Fibroblast of lung (primary cell): ENCODE measurements around the gene MUC3A. TPM values are rescaled to one million over a fixed set of nuclear protein-coding genes. Genes with fewer than 3 reads are reported as not detected.

Experiments
- DNase-seq, 2 donors: peaks; one replicate each; pipeline versions ENCODE4 v3.0.0 to v3.0.0-alpha.2; 2010; ENCODE audit warnings: low read depth in 2 of 2
- H2AFZ ChIP-seq: 2 replicates; pipeline ENCODE4 v1.5.1; 2012; ENCODE audit warnings: low read length, control low read depth, inconsistent platforms
- H3K27ac ChIP-seq: 2 replicates; pipeline ENCODE4 v1.5.1; 2011; ENCODE audit warnings: low read length, control low read depth; ENCODE audit not compliant: insufficient read depth
- H3K27me3 ChIP-seq: 2 replicates; pipeline ENCODE4 v1.5.1; 2011; ENCODE audit warnings: mild to moderate bottlenecking, low read length; ENCODE audit not compliant: control insufficient read depth, insufficient read depth
- H3K36me3 ChIP-seq: 2 replicates; pipeline ENCODE4 v1.5.1; 2011; ENCODE audit warnings: low read length; ENCODE audit not compliant: control insufficient read depth, insufficient read depth
- H3K4me1 ChIP-seq: 2 replicates; pipeline ENCODE4 v1.5.1; 2011; ENCODE audit warnings: low read length; ENCODE audit not compliant: control insufficient read depth, insufficient read depth; ENCODE audit errors: extremely low read depth
- H3K4me2 ChIP-seq: 2 replicates; pipeline ENCODE4 v1.5.1; 2011; ENCODE audit warnings: low read length, control low read depth; ENCODE audit not compliant: insufficient read depth; ENCODE audit errors: extremely low read depth
- H3K4me3 ChIP-seq, 4 experiments: fragments of 200-600 bp in 1 of 4; sonication (generic) in 1 of 4; replicated peaks in 1 of 4; 2 replicates each; pipeline ENCODE4 v1.5.1; 2011 to 2016; ENCODE audit warnings: low read length in 4 of 4, low read depth in 3 of 4, mild to moderate bottlenecking in 3 of 4, control low read depth in 2 of 4, inconsistent platforms in 1 of 4, mixed read lengths in 1 of 4; ENCODE audit not compliant: insufficient read depth in 1 of 4; ENCODE audit errors: control extremely low read depth in 1 of 4
- H3K79me2 ChIP-seq: 2 replicates; pipeline ENCODE4 v1.5.1; 2012; ENCODE audit warnings: mild to moderate bottlenecking, low read length, inconsistent platforms; ENCODE audit not compliant: control insufficient read depth, insufficient read depth
- H3K9ac ChIP-seq: 2 replicates; pipeline ENCODE4 v1.5.1; 2011; ENCODE audit warnings: mild to moderate bottlenecking, low read length, control low read depth; ENCODE audit not compliant: insufficient read depth
- H3K9me3 ChIP-seq: 2 replicates; pipeline ENCODE4 v1.5.1; 2012; ENCODE audit warnings: low read depth, low read length; ENCODE audit not compliant: control insufficient read depth, insufficient read depth
- H4K20me1 ChIP-seq: 2 replicates; pipeline ENCODE4 v1.5.1; 2011; ENCODE audit warnings: low read length; ENCODE audit not compliant: control insufficient read depth, insufficient read depth; ENCODE audit errors: extremely low read depth
- CTCF ChIP-seq, 2 donors: IDR thresholded peaks in 1 of 2; conservative IDR thresholded peaks in 1 of 2; 1 replicate in 1 of 2; 2 replicates in 1 of 2; pipeline ENCODE4 v1.5.1; 2011 to 2012; ENCODE audit warnings: low read length in 2 of 2, control low read depth in 1 of 2, inconsistent platforms in 1 of 2, low read depth in 1 of 2, mild to moderate bottlenecking in 1 of 2
- EZH2 ChIP-seq: IDR thresholded peaks from 2 replicates; pipeline ENCODE4 v1.5.1; 2012; ENCODE audit warnings: low read length, control low read depth, mild to moderate bottlenecking; ENCODE audit errors: missing control alignments
- polyA plus RNA-seq, 2 donors: library from polyadenylated mRNA; depleted of rRNA in 1 of 2; stranded (reverse) in 1 of 2; unstranded in 1 of 2; fragments of >200 nt; gene quantifications; 2 replicates each; pipeline ENCODE4 v1.2.1, GENCODE V29; 2011 to 2012; ENCODE audit warnings: missing spikeins in 1 of 2
- total RNA-seq: library from RNA; depleted of rRNA; stranded (reverse); fragments of >200 nt; gene quantifications from 2 replicates; pipeline ENCODE4 v1.2.1, GENCODE V29; 2014

The MUC3A gene
- total and polyA plus RNA-seq, 2 donors (not counting 1 experiment from before 2014, with no cell fraction given): not detected

- H2AFZ ChIP-seq: no peak overlapping the region
- DNase-seq: no peak
- no peak overlapping the region for H3K27ac ChIP-seq
- H4K20me1 ChIP-seq: no peaks in the 10 kb centered on the region
- H3K4me1 ChIP-seq: no peaks in the 10 kb centered on the region
- H3K4me3 ChIP-seq: no peak overlapping the region
- H3K4me2 ChIP-seq: no peak overlapping the region
- H3K9me3 ChIP-seq: no peaks in the 10 kb centered on the region
- no peak overlapping the region for H3K9ac ChIP-seq
- H3K36me3 ChIP-seq: no peaks in the 10 kb centered on the region
- TF ChIP-seq CTCF (conservative IDR thresholded peaks at IDR 0.05 in 1 of 2, IDR thresholded peaks at IDR 0.05 in 1 of 2; ENCODE audit: low read depth in 1 of 2, low read length in 2 of 2) (no peak), EZH2 (no peak)
- H3K27me3 ChIP-seq: peaks cover 19% of the 10 kb centered on the region
- H3K79me2 ChIP-seq: no peaks in the 10 kb centered on the region
Measured at GRCh38 chr7:100959894-100960293, 10.6 kb downstream of the MUC3A start.

- H3K79me2 ChIP-seq: no peaks in the 10 kb centered on the region
- H3K27me3 ChIP-seq: peaks cover 42% of the 10 kb centered on the region
Measured at GRCh38 chr7:100962537-100962936, 13.2 kb downstream of the MUC3A start.

DNA sequence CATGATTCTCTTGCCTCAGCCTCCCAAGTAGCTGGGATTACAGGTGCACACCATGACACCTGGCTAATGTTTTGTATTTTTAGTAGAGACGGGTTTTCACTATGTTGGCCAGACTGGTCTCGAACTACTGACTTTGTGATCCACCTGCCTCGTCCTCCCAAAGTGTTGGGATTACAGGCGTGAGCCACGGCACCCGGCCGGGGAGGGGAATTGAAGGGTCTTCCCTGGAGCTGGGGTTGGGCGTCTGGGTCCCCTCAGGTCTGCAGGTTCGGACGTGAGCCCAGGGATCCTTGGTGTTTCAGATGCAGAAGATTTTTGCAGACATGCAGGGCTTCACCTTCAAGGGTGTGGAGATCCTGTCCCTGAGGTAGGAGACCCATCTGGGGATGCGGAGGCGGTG lies 14.1 kb downstream of the MUC3A start:
- Histone ChIP-seq H3K4me1 (no peaks in the 10 kb centered on the region), H3K36me3 (no peaks in the 10 kb centered on the region), H3K9ac (no peak overlapping the region), H3K4me2 (no peak overlapping the region), H4K20me1 (no peaks in the 10 kb centered on the region), H3K27me3 (peaks cover 44% of the 10 kb centered on the region), H2AFZ (no peak overlapping the region), H3K9me3 (no peaks in the 10 kb centered on the region), H3K4me3 (no peak overlapping the region), H3K79me2 (no peaks in the 10 kb centered on the region), H3K27ac (no peak overlapping the region)
- TF ChIP-seq CTCF (conservative IDR thresholded peaks at IDR 0.05 in 1 of 2, IDR thresholded peaks at IDR 0.05 in 1 of 2; ENCODE audit: low read depth in 1 of 2, low read length in 2 of 2) (no peak), EZH2 (no peak)
- DNase-seq: no peak

More at GRCh38 chr7:100962537-100962936, 13.2 kb downstream of the MUC3A start:
- H2AFZ ChIP-seq: no peak overlapping the region
- no peak overlapping the region for H3K27ac ChIP-seq
- no peak for DNase-seq
- H3K9me3 ChIP-seq: no peaks in the 10 kb centered on the region
- H4K20me1 ChIP-seq: no peaks in the 10 kb centered on the region
- no peak overlapping the region for H3K4me2 ChIP-seq
- H3K36me3 ChIP-seq: no peaks in the 10 kb centered on the region
- H3K4me3 ChIP-seq: no peak overlapping the region
- no peak overlapping the region for H3K9ac ChIP-seq
- TF ChIP-seq CTCF (conservative IDR thresholded peaks at IDR 0.05 in 1 of 2, IDR thresholded peaks at IDR 0.05 in 1 of 2; ENCODE audit: low read depth in 1 of 2, low read length in 2 of 2) (no peak), EZH2 (no peak)
- H3K4me1 ChIP-seq: no peaks in the 10 kb centered on the region
